Neural progenitor cell (in vitro differentiated cells): ENCODE results near the gene TBX5. TPM values are rescaled to one million over a fixed set of nuclear protein-coding genes. Genes with fewer than 3 reads are reported as not detected.

Source experiments
- DNase-seq: peaks from one replicate; pipeline ENCODE4 v3.0.0-alpha.2; 2016; ENCODE audit warnings: low spot score
- H2AFZ ChIP-seq: fragments of 200-600 bp; sonication (generic); replicated peaks from 2 replicates; pipeline ENCODE4 v1.6.1; 2016; ENCODE audit warnings: antibody characterized with exemption
- H3F3A ChIP-seq: fragments of 200-600 bp; sonication (generic); 2 replicates; pipeline ENCODE4 v1.6.1; 2016; ENCODE audit warnings: antibody characterized with exemption, low read depth
- H3K27ac ChIP-seq: fragments of 200-600 bp; sonication (generic); 2 replicates; pipeline ENCODE4 v1.5.1; 2016; ENCODE audit warnings: mild to moderate bottlenecking
- H3K27me3 ChIP-seq: fragments of 200-600 bp; sonication (generic); 2 replicates; pipeline ENCODE4 v1.6.1; 2016; ENCODE audit warnings: mild to moderate bottlenecking, moderate library complexity
- H3K36me3 ChIP-seq: fragments of 200-600 bp; sonication (generic); 2 replicates; pipeline ENCODE4 v1.5.1; 2016
- H3K4me1 ChIP-seq: fragments of 200-600 bp; sonication (generic); 2 replicates; pipeline ENCODE4 v1.6.1; 2016; ENCODE audit warnings: mixed run types
- H3K4me2 ChIP-seq: fragments of 200-600 bp; sonication (generic); 2 replicates; pipeline ENCODE4 v1.6.1; 2016
- H3K4me3 ChIP-seq: fragments of 200-600 bp; sonication (generic); 2 replicates; pipeline ENCODE4 v1.5.1; 2016
- H3K79me2 ChIP-seq: fragments of 200-600 bp; sonication (generic); 2 replicates; pipeline ENCODE4 v1.6.1; 2016; ENCODE audit warnings: low read depth
- H3K9ac ChIP-seq: fragments of 200-600 bp; sonication (generic); 2 replicates; pipeline ENCODE4 v1.6.1; 2016
- H3K9me3 ChIP-seq: fragments of 200-600 bp; sonication (generic); 2 replicates; pipeline ENCODE4 v1.5.1; 2016; ENCODE audit warnings: low read depth
- H4K20me1 ChIP-seq: fragments of 200-600 bp; sonication (generic); 2 replicates; pipeline ENCODE4 v1.6.1; 2016; ENCODE audit warnings: low read depth
- H3K27ac Mint-ChIP-seq: 3 replicates; pipeline ENCODE4 v1.8.0; 2021; ENCODE audit warnings: mixed read lengths
- H3K27me3 Mint-ChIP-seq: 2 replicates; pipeline ENCODE4 v1.8.0; 2022; ENCODE audit warnings: low read depth, mild to moderate bottlenecking, inconsistent platforms, moderate library complexity, mixed read lengths; ENCODE audit not compliant: insufficient read depth
- H3K36me3 Mint-ChIP-seq: 3 replicates; pipeline ENCODE4 v1.8.0; 2021; ENCODE audit warnings: mixed read lengths
- H3K4me1 Mint-ChIP-seq: 3 replicates; pipeline ENCODE4 v1.8.0; 2021; ENCODE audit warnings: mixed read lengths
- H3K4me3 Mint-ChIP-seq: 3 replicates; pipeline ENCODE4 v1.8.0; 2021; ENCODE audit warnings: mild to moderate bottlenecking, moderate library complexity, mixed read lengths
- H3K9me3 Mint-ChIP-seq: 3 replicates; pipeline ENCODE4 v1.8.0; 2020; ENCODE audit warnings: mixed read lengths
- CTCF ChIP-seq: fragments of 200-600 bp; sonication (generic); IDR thresholded peaks from 2 replicates; pipeline ENCODE4 v1.5.1; 2017; ENCODE audit warnings: antibody characterized with exemption, mild to moderate bottlenecking
- EZH2 ChIP-seq: fragments of 200-600 bp; sonication (generic); IDR thresholded peaks from 2 replicates; pipeline ENCODE4 v1.6.1; 2017; ENCODE audit warnings: antibody characterized with exemption, mild to moderate bottlenecking, moderate library complexity
- EZH2phosphoT487 ChIP-seq: fragments of 200-600 bp; sonication (generic); IDR thresholded peaks from 2 replicates; pipeline ENCODE4 v1.6.1; 2017; ENCODE audit warnings: antibody characterized with exemption
- total RNA-seq: library from RNA; depleted of rRNA; stranded (reverse); fragments of >200 nt; gene quantifications from 2 replicates; pipeline ENCODE4 v1.2.3, GENCODE V29; 2015; ENCODE audit warnings: low replicate concordance

Gene TBX5
- total RNA-seq, 1 donor from 2014 or later, result not detected

- Mint-ChIP-seq H3K4me3 (no peak overlapping the region), H3K27me3 (peaks cover 48% of the 10 kb centered on the region), H3K9me3 (no peaks in the 10 kb centered on the region), H3K4me1 (no peaks in the 10 kb centered on the region), H3K36me3 (no peaks in the 10 kb centered on the region), H3K27ac (no peak overlapping the region)
- Histone ChIP-seq H4K20me1 (peaks cover 19% of the 10 kb centered on the region), H3K9me3 (no peaks in the 10 kb centered on the region), H2AFZ (no peak overlapping the region), H3K27ac (no peak overlapping the region), H3K79me2 (no peaks in the 10 kb centered on the region), H3K4me2 (no peak overlapping the region), H3K27me3 (peaks cover 100% of the 10 kb centered on the region), H3K9ac (no peak overlapping the region), H3K4me1 (no peaks in the 10 kb centered on the region), H3K4me3 (no peak overlapping the region), H3K36me3 (no peaks in the 10 kb centered on the region), H3F3A (no peaks in the 10 kb centered on the region)
- DNase-seq, result no peak
- TF ChIP-seq EZH2phosphoT487, result no peak
- no peak for TF ChIP-seq CTCF
- TF ChIP-seq EZH2, result no peak
Observed at GRCh38 chr12:114420182-114420943, 14.4 kb upstream of the TBX5 start.

GRCh38 chr12:114416028-114416427 lies 10.1 kb upstream of the TBX5 start:
- H3K36me3 Mint-ChIP-seq, result no peaks in the 10 kb centered on the region
- no peak for DNase-seq
- no peak overlapping the region for H3K4me2 ChIP-seq
- peaks cover 77% of the 10 kb centered on the region for H3K27me3 Mint-ChIP-seq
- H3K4me3 ChIP-seq, result no peak overlapping the region
- no peak overlapping the region for H2AFZ ChIP-seq
- H3K4me1 ChIP-seq, result no peaks in the 10 kb centered on the region
- H3K27ac Mint-ChIP-seq, result no peak overlapping the region
- no peaks in the 10 kb centered on the region for H3K79me2 ChIP-seq
- no peaks in the 10 kb centered on the region for H3K9me3 ChIP-seq
- H3K9ac ChIP-seq, result no peak overlapping the region
- TF ChIP-seq EZH2 (no peak), CTCF (no peak), EZH2phosphoT487 (no peak)
- H4K20me1 ChIP-seq, result peaks cover 63% of the 10 kb centered on the region
- H3K4me1 Mint-ChIP-seq, result no peaks in the 10 kb centered on the region
- H3K9me3 Mint-ChIP-seq, result peaks cover 3% of the 10 kb centered on the region
- no peak overlapping the region for H3K4me3 Mint-ChIP-seq
- no peak overlapping the region for H3K27ac ChIP-seq
- H3K36me3 ChIP-seq, result no peaks in the 10 kb centered on the region
- no peaks in the 10 kb centered on the region for H3F3A ChIP-seq
- peaks cover 100% of the 10 kb centered on the region for H3K27me3 ChIP-seq

GRCh38 chr12:114415525-114415868 lies 9.6 kb upstream of the TBX5 start:
- Mint-ChIP-seq H3K4me3 (no peak overlapping the region), H3K27me3 (peaks cover 83% of the 10 kb centered on the region), H3K27ac (no peak overlapping the region), H3K36me3 (no peaks in the 10 kb centered on the region), H3K9me3 (peaks cover 3% of the 10 kb centered on the region), H3K4me1 (no peaks in the 10 kb centered on the region)
- Histone ChIP-seq H3K4me3 (no peak overlapping the region), H3K79me2 (no peaks in the 10 kb centered on the region), H3K27ac (no peak overlapping the region), H3K9ac (no peak overlapping the region), H3F3A (no peaks in the 10 kb centered on the region), H3K27me3 (peaks cover 100% of the 10 kb centered on the region), H3K9me3 (no peaks in the 10 kb centered on the region), H3K4me1 (no peaks in the 10 kb centered on the region), H3K4me2 (no peak overlapping the region), H4K20me1 (peaks cover 68% of the 10 kb centered on the region), H3K36me3 (no peaks in the 10 kb centered on the region), H2AFZ (no peak overlapping the region)
- DNase-seq, result no peak
- TF ChIP-seq EZH2, result no peak
- TF ChIP-seq CTCF, result no peak
- TF ChIP-seq EZH2phosphoT487, result no peak
